NCI-H187 (cell line): ENCODE measurements around the gene PRAMEF27.
"Not testable (repeated sequence)": the region's sequence is repeated elsewhere in the genome, so short reads cannot be mapped to it uniquely, and the experiment has no call there.

Source experiments
- DNase-seq, 2 experiments: peaks; one replicate each; lab custom pipeline; 2025; lab: John Stamatoyannopoulos, UW

Gene PRAMEF27

DNA sequence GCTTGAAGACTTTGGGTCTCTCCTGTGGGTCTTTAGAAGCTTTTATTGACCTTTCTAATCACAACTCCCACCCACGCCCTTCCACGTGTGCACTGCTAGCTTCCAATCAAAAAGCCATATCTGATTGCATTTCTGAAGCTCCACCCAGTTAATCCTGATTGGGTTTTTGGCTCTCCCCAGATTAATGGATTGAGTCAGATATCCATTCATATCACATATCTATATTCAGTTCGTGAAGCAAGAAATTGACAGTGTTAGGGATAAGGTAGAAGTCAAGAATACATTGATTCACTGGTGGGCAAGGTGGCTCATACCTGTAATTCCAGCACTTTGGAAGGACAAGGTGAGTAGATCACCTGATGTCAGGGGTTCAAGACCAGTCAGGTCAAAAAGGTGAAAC lies at the start of gene PRAMEF27:
Gene PRAMEF27 (minus strand): TSS at position 101 of the 400 bp plus-strand sequence. CDS start 2,916 bp downstream, outside the sequence.
- DNase-seq, result not testable (repeated sequence)

DNA sequence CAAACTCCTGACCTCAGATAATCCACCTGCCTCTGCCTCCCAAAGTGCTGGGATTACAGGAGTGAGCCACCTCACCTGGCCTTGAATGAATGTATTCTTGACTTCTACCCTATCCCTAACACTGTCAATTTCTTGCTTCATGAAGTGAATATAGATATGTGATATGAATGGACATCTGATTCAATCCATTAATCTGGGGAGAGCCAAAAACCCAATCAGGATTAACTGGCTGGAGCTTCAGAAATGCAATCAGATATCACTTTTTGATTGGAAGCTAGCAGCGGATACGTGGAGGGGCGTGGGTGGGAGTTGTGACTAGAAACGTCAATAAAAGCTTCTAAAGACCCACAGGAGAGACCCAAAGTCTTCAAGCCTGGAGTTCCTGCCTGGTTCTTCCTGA lies 14.1 kb upstream of the PRAMEF27 start, which contains the start of gene PRAMEF25:
Gene PRAMEF25 (plus strand): TSS at position 301 of the 400 bp plus-strand sequence. CDS start 2,920 bp downstream, outside the sequence.
- not testable (repeated sequence) for DNase-seq

- not testable (repeated sequence) for DNase-seq
Measured at GRCh38 chr1:13019846-13020245, 36.5 kb downstream of the PRAMEF27 start.

DNA sequence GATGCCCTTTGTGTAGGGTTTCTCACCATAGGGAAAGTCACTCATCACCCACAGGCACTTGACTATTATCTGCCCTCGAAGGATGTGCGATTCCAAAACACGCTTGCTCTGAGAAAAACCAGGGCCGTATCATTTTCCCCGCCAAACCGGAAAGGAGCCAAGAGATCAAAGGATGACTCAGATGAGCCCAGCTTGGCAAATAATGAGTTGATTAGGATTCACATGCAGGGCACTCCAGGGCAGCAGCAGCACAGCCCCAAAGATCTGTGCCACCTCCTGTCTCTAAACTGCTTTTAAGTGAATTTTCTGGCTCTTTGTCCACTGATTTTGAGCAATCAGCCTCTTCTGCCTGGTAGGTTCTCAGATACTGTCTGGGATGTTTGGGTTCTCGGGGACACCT lies 44.4 kb downstream of the PRAMEF27 start:
- not testable (repeated sequence) for DNase-seq

GRCh38 chr1:13009348-13009747 lies 47.0 kb downstream of the PRAMEF27 start:
- DNase-seq, result not testable (repeated sequence)

GRCh38 chr1:13005732-13006131 lies 50.6 kb downstream of the PRAMEF27 start:
- DNase-seq, result not testable (repeated sequence)
